HepG2 (cell line): Measurements from ENCODE around the gene BAG3. TPM values are rescaled to one million over a fixed set of nuclear protein-coding genes. Genes with fewer than 3 reads are reported as not detected.

Source experiments
- ATAC-seq: fragments of 200-7000 bp; cut with Tn5 transposase; 3 replicates; pipeline ENCODE4 v1.9.1; 2020; ENCODE audit warnings: mild to moderate bottlenecking, moderate library complexity
- BruUV-seq: library from RNA; stranded (reverse); fragments of 400-500 nt; replicated peaks from 2 replicates; lab custom pipeline; 2021; lab: Mats Ljungman, UMichigan
- CTCF ChIA-PET: fragments of 300-600 bp; formaldehyde crosslinking; extraction: SDS; loops from one replicate; lab custom pipeline; 2021; ENCODE audit warnings: low total read pairs, inconsistent platforms, low intra/inter-chr PET ratio; lab: Yijun Ruan, JAX
- POLR2A ChIA-PET: fragments of 350-600 bp; sonication (Branson Sonifier 250); formaldehyde crosslinking; loops from one replicate; lab custom pipeline; 2020; ENCODE audit warnings: antibody characterized with exemption, inconsistent platforms; lab: Yijun Ruan, JAX
- DNase-seq: peaks from one replicate; pipeline ENCODE4 v3.0.0-alpha.2; 2015; ENCODE audit warnings: low spot score
- FAIRE-seq: peaks from 3 replicates; lab custom pipeline; 2011; peaks lifted over from hg19 to GRCh38; lab: Jason Lieb, UNC
- H2AFZ ChIP-seq: one replicate; pipeline ENCODE4 v1.6.1; 2011; ENCODE audit warnings: low read length, inconsistent platforms
- H3K27ac ChIP-seq: fragments of 300-600 bp; 3 replicates; pipeline ENCODE4 v1.8.0; 2011; ENCODE audit warnings: mixed run types, mild to moderate bottlenecking, mixed read lengths, low read length, inconsistent platforms; ENCODE audit not compliant: insufficient read depth; ENCODE audit errors: extremely low read length
- H3K27me3 ChIP-seq, 2 experiments: fragments of 200-600 bp in 1 of 2; 2 replicates in 1 of 2; 3 replicates in 1 of 2; pipeline versions ENCODE4 v1.6.0 to v1.8.0; 2011; ENCODE audit warnings: low read length in 2 of 2, mild to moderate bottlenecking in 2 of 2, moderate library complexity in 2 of 2, inconsistent platforms in 1 of 2; ENCODE audit not compliant: insufficient read depth in 2 of 2, control insufficient read depth in 1 of 2
- H3K36me3 ChIP-seq, 2 experiments: fragments of 200-600 bp in 1 of 2; replicated peaks in 1 of 2; 2 replicates in 1 of 2; 3 replicates in 1 of 2; pipeline versions ENCODE4 v1.5.1 to v1.8.0; 2011; ENCODE audit warnings: low read length in 2 of 2, inconsistent platforms in 1 of 2; ENCODE audit not compliant: insufficient read depth in 2 of 2, control insufficient read depth in 1 of 2
- H3K4me1 ChIP-seq: 2 replicates; pipeline ENCODE4 v1.5.1; 2012; ENCODE audit warnings: low read length, inconsistent platforms; ENCODE audit not compliant: insufficient read depth
- H3K4me2 ChIP-seq: 2 replicates; pipeline ENCODE4 v1.6.0; 2011; ENCODE audit warnings: low read depth, low read length, inconsistent platforms
- H3K4me3 ChIP-seq, 3 experiments: fragments of 200-600 bp in 1 of 3; sonication (generic), shearing (Covaris generic) in 1 of 3; replicated peaks in 1 of 3; 2 replicates each; pipeline ENCODE4 v1.5.1; 2011 to 2016; ENCODE audit warnings: low read length in 3 of 3, inconsistent platforms in 2 of 3, low read depth in 2 of 3, mild to moderate bottlenecking in 2 of 3, control low read depth in 1 of 3, mixed read lengths in 1 of 3; ENCODE audit not compliant: insufficient read depth in 1 of 3
- H3K79me2 ChIP-seq: one replicate; pipeline ENCODE4 v1.6.1; 2011; ENCODE audit warnings: low read length, inconsistent platforms; ENCODE audit not compliant: insufficient read depth
- H3K9ac ChIP-seq: 2 replicates; pipeline ENCODE4 v1.6.0; 2011; ENCODE audit warnings: mild to moderate bottlenecking, low read depth, low read length, inconsistent platforms; ENCODE audit not compliant: insufficient read depth
- H3K9me3 ChIP-seq: 2 replicates; pipeline ENCODE4 v1.5.1; 2012; ENCODE audit warnings: mild to moderate bottlenecking, low read length
- H4K20me1 ChIP-seq: 2 replicates; pipeline ENCODE4 v1.6.0; 2011; ENCODE audit warnings: inconsistent platforms, mild to moderate bottlenecking, low read length, moderate library complexity; ENCODE audit not compliant: insufficient read depth
- FOXA3 ChIP-seq: IDR thresholded peaks from 2 replicates; pipeline ENCODE4 v1.6.1; 2016; ENCODE audit warnings: missing genetic modification reagents, missing compliant biosample characterization
- GABPB1 ChIP-seq: IDR thresholded peaks from 2 replicates; pipeline ENCODE4 v1.6.1; 2016; ENCODE audit warnings: mild to moderate bottlenecking, missing genetic modification reagents, moderate library complexity, missing compliant biosample characterization
- NR2F6 ChIP-seq, 2 experiments: IDR thresholded peaks; 2 replicates each; pipeline ENCODE4 v1.6.1; 2016; ENCODE audit warnings: antibody characterized with exemption in 1 of 2, mild to moderate bottlenecking in 1 of 2
- SRSF9 ChIP-seq: fragments of 200-400 bp; formaldehyde crosslinking; IDR thresholded peaks from 2 replicates; pipeline ENCODE4 v1.6.1; 2018; ENCODE audit warnings: borderline replicate concordance, mild to moderate bottlenecking, low read depth, low read length; ENCODE audit not compliant: insufficient read depth, poor library complexity, severe bottlenecking
- ZBTB1 ChIP-seq: sonication (generic); formaldehyde crosslinking; IDR thresholded peaks from 2 replicates; pipeline ENCODE4 v1.4.0; 2020; ENCODE audit warnings: missing genetic modification reagents, borderline replicate concordance
- ZNF225 ChIP-seq: sonication (generic); formaldehyde crosslinking; IDR thresholded peaks from 2 replicates; pipeline ENCODE4 v1.4.0; 2020; ENCODE audit warnings: mild to moderate bottlenecking, missing genetic modification reagents
- ZNF558 ChIP-seq: sonication (generic); formaldehyde crosslinking; IDR thresholded peaks from 2 replicates; pipeline ENCODE4 v1.9.0; 2022; ENCODE audit warnings: mild to moderate bottlenecking, missing genetic modification reagents, borderline replicate concordance
- WGBS: methylation state at CpG from one replicate; pipeline ENCODE4 v1.1.6; 2017; ENCODE audit warnings: low lambda C conversion rate; 5-methylcytosine and 5-hydroxymethylcytosine counted together
- in situ Hi-C: cut with HindIII; loops from 2 replicates; pipeline ENCODE4 v1.10.0; 2017; ENCODE audit warnings: low pct_unique_long_range_greater_than_20kb; ENCODE audit not compliant: extremely low pct_ligation_motif_present
- intact Hi-C: fragments of 100-400 bp; cut with micrococcal nuclease; formaldehyde crosslinking; loops from one replicate; pipeline ENCODE4 v1.10.0; 2022; ENCODE audit not compliant: unreplicated experiment
- polyA plus RNA-seq, 8 experiments: library from polyadenylated mRNA; depleted of rRNA in 3 of 8; stranded (reverse) in 7 of 8; unstranded in 1 of 8; fragments of >200 nt; fragmentation: Illumina TruSeq in 4 of 8; extraction: Trizol in 4 of 8; gene quantifications; 2 replicates each; pipeline versions ENCODE4 v1.2.1 to v1.2.3, GENCODE V29; 2011 to 2016; ENCODE audit warnings: low read depth in 4 of 8, missing spikeins in 1 of 8, mixed read lengths in 1 of 8; ENCODE audit not compliant: insufficient read depth in 1 of 8
- total RNA-seq, 5 experiments: library from RNA; depleted of rRNA; stranded (reverse); fragments of >200 nt; fragmentation: Illumina TruSeq; extraction: Trizol; gene quantifications; 2 replicates each; pipeline ENCODE4 v1.2.3, GENCODE V29; 2016; ENCODE audit warnings: low read depth in 1 of 5
- TF ChIP-seq, protein P1 (sequence below): sonication (generic); formaldehyde crosslinking; IDR thresholded peaks from 2 replicates; pipeline ENCODE4 v1.8.0; 2022; ENCODE audit warnings: mild to moderate bottlenecking, missing genetic modification reagents, borderline replicate concordance
- TF ChIP-seq, protein P2 (sequence below): sonication (generic); formaldehyde crosslinking; IDR thresholded peaks from 2 replicates; pipeline ENCODE4 v1.5.1; 2020; ENCODE audit warnings: mild to moderate bottlenecking, moderate library complexity, missing genetic modification reagents
- TF ChIP-seq, protein P3 (sequence below): sonication (generic); formaldehyde crosslinking; IDR thresholded peaks from 2 replicates; pipeline ENCODE4 v1.5.0; 2020; ENCODE audit warnings: mild to moderate bottlenecking, missing genetic modification reagents
- TF ChIP-seq, protein P4 (sequence below): IDR thresholded peaks from 2 replicates; pipeline ENCODE4 v1.6.1; 2012; ENCODE audit warnings: inconsistent platforms

Gene BAG3
- total and polyA plus RNA-seq, 2 of the 13 experiments (the other 11 are each of a cell fraction or from before 2014, with no cell fraction given) = 2.9 to 6.7 TPM

- in situ Hi-C loops = no loop called here
- POLR2A ChIA-PET = no interaction called here
- intact Hi-C loops = no loop called here
- BruUV-seq = no TSS peak
- DNase-seq = no peak
- Histone ChIP-seq H3K4me2 (no peak overlapping the region), H3K27ac (peak overlapping the region; percentile 48), H3K9me3 (no peaks in the 10 kb centered on the region), H3K9ac (no peak overlapping the region), H4K20me1 (peaks cover 10% of the 10 kb centered on the region), H3K79me2 (peaks cover 64% of the 10 kb centered on the region), H3K27me3 (no peaks in the 10 kb centered on the region), H3K4me3 (no peak overlapping the region), H3K36me3 (peaks cover 17 to 40% of the 10 kb centered on the region in 2 experiments; a peak in 4 of 5 replicates), H3K4me1 (peaks cover 64% of the 10 kb centered on the region), H2AFZ (no peak overlapping the region)
- TF ChIP-seq ZNF558 (CRISPR knock-in tag) (0 out of 2 replicates have a peak, but pooled peaks have one; percentile 32), FOXA3 (CRISPR knock-in tag) (no peak), ZNF225 (no peak)
- TF ChIP-seq, protein P1, sequence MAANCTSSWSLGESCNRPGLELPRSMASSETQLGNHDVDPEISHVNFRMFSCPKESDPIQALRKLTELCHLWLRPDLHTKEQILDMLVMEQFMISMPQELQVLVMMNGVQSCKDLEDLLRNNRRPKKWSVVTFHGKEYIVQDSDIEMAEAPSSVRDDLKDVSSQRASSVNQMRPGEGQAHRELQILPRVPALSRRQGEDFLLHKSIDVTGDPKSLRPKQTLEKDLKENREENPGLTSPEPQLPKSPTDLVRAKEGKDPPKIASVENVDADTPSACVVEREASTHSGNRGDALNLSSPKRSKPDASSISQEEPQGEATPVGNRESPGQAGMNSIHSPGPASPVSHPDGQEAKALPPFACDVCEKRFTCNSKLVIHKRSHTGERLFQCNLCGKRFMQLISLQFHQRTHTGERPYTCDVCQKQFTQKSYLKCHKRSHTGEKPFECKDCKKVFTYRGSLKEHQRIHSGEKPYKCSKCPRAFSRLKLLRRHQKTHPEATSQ (CRISPR knock-in tag) = no peak
- WGBS = 91% methylated on average over 2 of the region's 2 CpGs
- FAIRE-seq = no peak
- ATAC-seq = no peak
- CTCF ChIA-PET = no interaction called here
Observed at GRCh38 chr10:119666709-119667004, 15.5 kb downstream of the BAG3 start.

- H3K27me3 ChIP-seq = no peaks in the 10 kb centered on the region
- in situ Hi-C loops (no loop called here), intact Hi-C loops (no loop called here)
- H3K4me2 ChIP-seq = no peak overlapping the region
- FAIRE-seq (peak; percentile 32), DNase-seq (peak; percentile 68), ATAC-seq (peak; percentile 41)
- H3K36me3 ChIP-seq = peaks cover 23 to 48% of the 10 kb centered on the region in 2 experiments; a peak in 4 of 5 replicates
- H3K9me3 ChIP-seq = no peaks in the 10 kb centered on the region
- no peak overlapping the region for H3K9ac ChIP-seq
- BruUV-seq = no TSS peak
- 66% methylated on average over 5 of the region's 12 CpGs for WGBS
- CTCF ChIA-PET = no interaction called here
- peak overlapping the region; percentile 41 for H3K27ac ChIP-seq
- H2AFZ ChIP-seq = no peak overlapping the region
- peaks cover 58% of the 10 kb centered on the region for H3K4me1 ChIP-seq
- POLR2A ChIA-PET = no interaction called here
- H3K79me2 ChIP-seq = peaks cover 56% of the 10 kb centered on the region
- peaks cover 10% of the 10 kb centered on the region for H4K20me1 ChIP-seq
- no peak overlapping the region for H3K4me3 ChIP-seq
- TF ChIP-seq, protein P2, sequence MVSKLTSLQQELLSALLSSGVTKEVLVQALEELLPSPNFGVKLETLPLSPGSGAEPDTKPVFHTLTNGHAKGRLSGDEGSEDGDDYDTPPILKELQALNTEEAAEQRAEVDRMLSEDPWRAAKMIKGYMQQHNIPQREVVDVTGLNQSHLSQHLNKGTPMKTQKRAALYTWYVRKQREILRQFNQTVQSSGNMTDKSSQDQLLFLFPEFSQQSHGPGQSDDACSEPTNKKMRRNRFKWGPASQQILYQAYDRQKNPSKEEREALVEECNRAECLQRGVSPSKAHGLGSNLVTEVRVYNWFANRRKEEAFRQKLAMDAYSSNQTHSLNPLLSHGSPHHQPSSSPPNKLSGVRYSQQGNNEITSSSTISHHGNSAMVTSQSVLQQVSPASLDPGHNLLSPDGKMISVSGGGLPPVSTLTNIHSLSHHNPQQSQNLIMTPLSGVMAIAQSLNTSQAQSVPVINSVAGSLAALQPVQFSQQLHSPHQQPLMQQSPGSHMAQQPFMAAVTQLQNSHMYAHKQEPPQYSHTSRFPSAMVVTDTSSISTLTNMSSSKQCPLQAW (CRISPR knock-in tag) = peak; percentile 44; the same call in 1 of the 2 replicates
- TF ChIP-seq SRSF9 = no peak
- TF ChIP-seq NR2F6 (IDR thresholded peaks at IDR 0.05) = no peak
- TF ChIP-seq NR2F6 (CRISPR knock-in tag; IDR thresholded peaks at IDR 0.05) = peak; percentile 16; the same call in 1 of the 2 replicates
- TF ChIP-seq GABPB1 (CRISPR knock-in tag) = no peak
- TF ChIP-seq, protein P3, sequence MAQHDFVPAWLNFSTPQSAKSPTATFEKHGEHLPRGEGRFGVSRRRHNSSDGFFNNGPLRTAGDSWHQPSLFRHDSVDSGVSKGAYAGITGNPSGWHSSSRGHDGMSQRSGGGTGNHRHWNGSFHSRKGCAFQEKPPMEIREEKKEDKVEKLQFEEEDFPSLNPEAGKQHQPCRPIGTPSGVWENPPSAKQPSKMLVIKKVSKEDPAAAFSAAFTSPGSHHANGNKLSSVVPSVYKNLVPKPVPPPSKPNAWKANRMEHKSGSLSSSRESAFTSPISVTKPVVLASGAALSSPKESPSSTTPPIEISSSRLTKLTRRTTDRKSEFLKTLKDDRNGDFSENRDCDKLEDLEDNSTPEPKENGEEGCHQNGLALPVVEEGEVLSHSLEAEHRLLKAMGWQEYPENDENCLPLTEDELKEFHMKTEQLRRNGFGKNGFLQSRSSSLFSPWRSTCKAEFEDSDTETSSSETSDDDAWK (CRISPR knock-in tag) = no peak
- no peak for TF ChIP-seq ZBTB1 (CRISPR knock-in tag)
- TF ChIP-seq, protein P4, sequence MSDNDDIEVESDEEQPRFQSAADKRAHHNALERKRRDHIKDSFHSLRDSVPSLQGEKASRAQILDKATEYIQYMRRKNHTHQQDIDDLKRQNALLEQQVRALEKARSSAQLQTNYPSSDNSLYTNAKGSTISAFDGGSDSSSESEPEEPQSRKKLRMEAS = peak; percentile 64
Observed at GRCh38 chr10:119667562-119668328, 16.6 kb downstream of the BAG3 start.
